SK-N-MC (cell line): ENCODE data around the gene HLA-DQB1.
"Not testable (repeated sequence)": the region's sequence is repeated elsewhere in the genome, so short reads cannot be mapped to it uniquely, and the experiment has no call there.

Experiments used
- DNase-seq: peaks from one replicate; pipeline ENCODE4 v3.0.0-alpha.2; 2011; ENCODE audit warnings: low read depth, low spot score
- H3K27ac ChIP-seq: fragments of 200-600 bp; sonication (generic); 2 replicates; pipeline ENCODE4 v1.5.1; 2016; ENCODE audit warnings: mixed run types
- H3K36me3 ChIP-seq: fragments of 200-600 bp; sonication (generic); 2 replicates; pipeline ENCODE4 v1.6.1; 2017; ENCODE audit warnings: antibody characterized with exemption, low read length, mixed read lengths; ENCODE audit not compliant: insufficient read depth
- H3K4me3 ChIP-seq: fragments of 200-600 bp; sonication (generic); 2 replicates; pipeline ENCODE4 v1.5.1; 2016
- H3K9ac ChIP-seq: fragments of 200-600 bp; sonication (generic); 2 replicates; pipeline ENCODE4 v1.8.0; 2017; ENCODE audit warnings: mixed run types, mixed read lengths; ENCODE audit not compliant: insufficient read length
- H3K9me3 ChIP-seq: fragments of 200-600 bp; sonication (generic); 2 replicates; pipeline ENCODE4 v1.6.1; 2017; ENCODE audit warnings: low read depth, mild to moderate bottlenecking, antibody characterized with exemption, low read length, moderate library complexity, mixed read lengths
- EZH2 ChIP-seq: fragments of 200-600 bp; sonication (generic); IDR thresholded peaks from one replicate; pipeline ENCODE4 v1.6.1; 2017; ENCODE audit warnings: antibody characterized with exemption
- FOXP2 ChIP-seq: optimal IDR thresholded peaks from 2 replicates; pipeline ENCODE3; 2011; ENCODE audit warnings: mild to moderate bottlenecking, moderate library complexity; ENCODE audit not compliant: insufficient read depth; ENCODE audit errors: extremely low read length, control extremely low read depth
- POLR2AphosphoS5 ChIP-seq: IDR thresholded peaks from 2 replicates; pipeline ENCODE4 v1.6.1; 2012; ENCODE audit warnings: mild to moderate bottlenecking, low read depth, low read length, borderline replicate concordance

Gene HLA-DQB1

DNA sequence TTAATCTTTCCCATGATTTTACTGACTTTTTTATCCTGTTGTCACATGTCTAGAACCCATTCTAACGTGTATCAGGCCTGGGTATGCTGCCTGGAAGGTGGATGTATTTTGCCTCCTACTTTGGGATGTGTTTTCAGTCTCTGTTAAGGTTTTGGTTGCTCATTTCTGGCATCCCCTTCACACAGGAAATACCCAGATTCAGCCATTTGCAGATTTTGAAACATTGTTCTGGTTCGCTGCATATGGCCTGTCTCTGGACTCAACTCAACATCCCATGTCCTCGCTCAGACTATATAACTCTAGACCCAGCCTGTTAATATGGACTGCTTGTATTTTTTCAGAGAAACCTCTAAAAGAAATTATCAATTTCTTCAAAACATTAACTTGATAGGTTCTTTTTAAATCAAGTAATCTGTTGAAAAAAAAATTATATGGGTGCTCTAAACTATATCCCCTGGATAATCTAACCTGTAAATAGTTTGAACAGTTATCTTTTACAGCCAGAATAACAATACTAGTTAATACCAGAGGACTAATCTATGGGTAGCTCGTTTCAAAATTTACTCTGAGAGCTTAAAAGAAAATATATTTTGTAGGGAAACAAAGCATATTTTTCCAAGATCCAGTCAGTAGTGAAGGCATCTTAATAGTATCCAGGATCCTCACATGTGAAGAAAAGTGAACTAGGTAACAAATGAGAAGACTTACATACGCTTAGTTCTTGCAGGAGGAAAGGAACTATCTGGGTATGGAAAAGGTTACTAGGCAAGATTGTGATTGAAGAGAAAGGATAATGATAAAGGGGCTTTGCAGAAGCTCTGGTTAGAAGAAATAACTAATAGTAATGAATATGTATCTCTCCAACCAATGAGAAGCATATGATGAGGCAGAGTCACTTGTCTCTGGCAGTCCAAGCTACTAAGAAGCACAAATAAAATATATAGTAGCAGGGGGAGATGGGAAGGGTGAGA, 23.4 kb upstream of the HLA-DQB1 start:
- H3K36me3 ChIP-seq, result no peaks in the 10 kb centered on the region
- H3K4me3 ChIP-seq, result no peak overlapping the region
- no peak overlapping the region for H3K27ac ChIP-seq
- H3K9ac ChIP-seq, result no peak overlapping the region
- no peaks in the 10 kb centered on the region for H3K9me3 ChIP-seq
- TF ChIP-seq FOXP2 (no peak), EZH2 (no peak), POLR2AphosphoS5 (no peak)
- DNase-seq, result no peak

DNA sequence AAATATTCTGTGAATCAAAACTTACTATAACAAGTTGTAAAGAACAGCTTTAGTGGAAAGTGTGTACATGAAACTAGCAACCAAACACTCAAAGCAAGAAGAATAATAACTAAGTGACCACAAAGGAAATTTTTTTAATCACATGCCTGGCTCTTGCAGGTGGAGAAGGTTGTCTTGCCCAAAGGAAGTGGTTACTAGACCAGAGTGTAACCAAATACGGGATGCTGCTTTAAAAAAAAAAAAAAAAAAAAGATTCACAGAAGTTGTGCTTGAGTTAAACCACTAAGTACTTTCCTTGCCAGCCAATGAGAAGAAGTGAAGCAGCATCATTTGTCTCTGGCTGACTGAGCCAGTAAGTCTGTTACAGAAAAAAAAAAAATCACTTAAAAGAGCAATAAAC, 19.1 kb upstream of the HLA-DQB1 start:
- Histone ChIP-seq H3K36me3 (no peaks in the 10 kb centered on the region), H3K27ac (no peak overlapping the region), H3K9me3 (no peaks in the 10 kb centered on the region), H3K9ac (no peak overlapping the region), H3K4me3 (no peak overlapping the region)
- TF ChIP-seq POLR2AphosphoS5 (no peak), FOXP2 (no peak), EZH2 (no peak)
- DNase-seq, result no peak

DNA sequence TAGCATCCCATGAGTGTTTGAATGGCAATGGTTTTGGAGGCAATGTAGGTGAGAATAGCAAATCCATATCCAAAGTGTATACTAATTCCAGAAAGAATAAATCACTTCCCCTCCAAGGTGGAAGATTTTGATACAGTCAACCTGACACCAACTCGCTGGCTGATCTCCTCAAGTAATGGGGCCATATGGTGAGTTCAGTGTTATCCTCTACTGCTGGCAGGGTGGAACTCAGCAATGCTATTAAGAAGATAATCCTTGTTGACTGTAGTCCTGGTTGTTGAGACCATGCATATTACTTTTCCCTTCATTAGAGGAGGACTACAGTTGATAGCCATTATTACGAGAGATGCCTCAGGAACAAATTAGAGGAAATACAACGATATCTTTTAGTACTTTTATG, 17.8 kb upstream of the HLA-DQB1 start:
- Histone ChIP-seq H3K27ac (no peak overlapping the region), H3K9me3 (no peaks in the 10 kb centered on the region), H3K36me3 (no peaks in the 10 kb centered on the region), H3K4me3 (no peak overlapping the region), H3K9ac (no peak overlapping the region)
- TF ChIP-seq POLR2AphosphoS5 (no peak), FOXP2 (no peak), EZH2 (no peak)
- DNase-seq, result no peak

DNA sequence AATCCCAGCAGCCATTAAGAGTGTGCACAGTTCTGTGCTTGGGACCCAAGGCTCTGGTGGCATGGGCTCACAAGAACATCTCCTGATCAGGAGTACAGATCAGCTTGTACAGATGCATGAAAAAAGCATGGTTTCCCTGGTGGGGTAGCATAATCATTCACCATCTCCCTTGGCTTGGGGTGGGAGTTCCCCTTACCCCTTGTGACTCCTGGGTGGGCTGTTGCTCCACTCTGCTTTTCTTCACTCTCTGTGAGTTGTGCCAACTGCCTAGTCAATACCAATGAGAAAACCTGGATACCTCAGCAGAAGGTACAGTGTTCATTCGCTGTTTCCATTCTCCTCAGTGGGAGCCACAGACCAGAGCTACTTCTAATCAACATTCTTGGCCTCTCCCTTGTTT, 13.6 kb upstream of the HLA-DQB1 start:
- no peak overlapping the region for H3K27ac ChIP-seq
- H3K9me3 ChIP-seq, result no peaks in the 10 kb centered on the region
- no peak overlapping the region for H3K9ac ChIP-seq
- no peak overlapping the region for H3K4me3 ChIP-seq
- H3K36me3 ChIP-seq, result no peaks in the 10 kb centered on the region
- TF ChIP-seq FOXP2 (no peak), POLR2AphosphoS5 (no peak), EZH2 (no peak)
- no peak for DNase-seq

DNA sequence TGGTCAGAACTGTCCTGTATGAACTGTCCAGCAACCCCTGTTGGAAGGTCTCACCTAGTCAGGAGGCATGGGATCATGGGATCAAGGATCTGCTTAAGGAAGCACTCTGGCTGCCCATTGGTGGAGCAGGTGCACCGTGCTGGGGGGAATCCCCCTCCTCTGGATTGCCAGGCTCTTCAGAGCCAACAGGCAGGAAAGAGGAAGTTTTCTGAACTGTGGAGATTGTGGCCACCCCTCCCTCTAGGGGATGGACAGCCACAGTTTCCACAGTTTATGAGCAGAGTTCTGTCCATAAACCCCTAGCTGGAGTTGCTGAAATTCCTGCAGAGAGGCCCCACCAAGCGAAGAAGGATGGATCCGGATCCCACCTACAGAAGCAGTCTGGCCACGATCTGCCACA, 13.0 kb upstream of the HLA-DQB1 start:
- Histone ChIP-seq H3K9ac (no peak overlapping the region), H3K27ac (no peak overlapping the region), H3K4me3 (no peak overlapping the region), H3K9me3 (no peaks in the 10 kb centered on the region), H3K36me3 (no peaks in the 10 kb centered on the region)
- no peak for DNase-seq
- TF ChIP-seq POLR2AphosphoS5 (no peak), EZH2 (no peak), FOXP2 (no peak)

DNA sequence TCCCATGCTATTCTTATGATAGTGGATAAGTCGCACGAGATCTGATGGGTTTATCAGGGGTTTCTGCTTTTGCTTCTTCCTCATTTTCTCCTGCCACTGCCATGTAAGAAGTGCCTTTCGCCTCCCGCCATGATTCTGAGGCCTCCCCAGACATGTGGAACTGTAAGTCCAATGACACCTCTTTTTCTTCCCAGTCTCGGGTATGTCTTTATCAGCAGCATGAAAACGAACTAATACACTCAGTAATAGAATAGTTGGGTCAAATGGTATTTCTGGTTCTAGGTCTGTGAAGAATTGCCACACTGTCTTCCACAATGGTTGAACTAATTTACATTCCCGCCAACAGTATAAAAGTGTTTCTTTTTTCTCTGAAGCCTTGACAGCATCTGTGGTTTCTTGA, 7.7 kb upstream of the HLA-DQB1 start:
- not testable (repeated sequence) for H3K9ac ChIP-seq, H3K36me3 ChIP-seq, DNase-seq, H3K4me3 ChIP-seq, H3K27ac ChIP-seq, H3K9me3 ChIP-seq

DNA sequence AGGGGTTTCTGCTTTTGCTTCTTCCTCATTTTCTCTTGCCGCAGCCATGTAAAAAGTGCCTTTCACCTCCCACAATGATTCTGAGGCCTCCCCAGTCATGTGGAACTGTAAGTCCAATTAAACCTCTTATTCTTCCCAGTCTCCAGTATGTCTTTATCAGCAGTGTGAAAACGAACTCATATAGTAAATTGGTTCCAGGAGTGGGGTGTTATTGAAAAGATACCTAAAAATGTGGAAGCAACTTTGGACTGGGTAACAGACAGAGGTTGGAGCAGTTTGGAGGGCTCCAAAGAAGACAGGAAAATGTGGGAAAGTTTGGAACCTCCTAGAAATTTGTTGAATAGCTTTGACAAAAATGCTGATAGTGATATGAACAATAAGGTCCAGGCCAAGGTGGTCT, 5.5 kb upstream of the HLA-DQB1 start:
- not testable (repeated sequence) for H3K4me3 ChIP-seq, DNase-seq, H3K27ac ChIP-seq, H3K9ac ChIP-seq, H3K9me3 ChIP-seq, H3K36me3 ChIP-seq

DNA sequence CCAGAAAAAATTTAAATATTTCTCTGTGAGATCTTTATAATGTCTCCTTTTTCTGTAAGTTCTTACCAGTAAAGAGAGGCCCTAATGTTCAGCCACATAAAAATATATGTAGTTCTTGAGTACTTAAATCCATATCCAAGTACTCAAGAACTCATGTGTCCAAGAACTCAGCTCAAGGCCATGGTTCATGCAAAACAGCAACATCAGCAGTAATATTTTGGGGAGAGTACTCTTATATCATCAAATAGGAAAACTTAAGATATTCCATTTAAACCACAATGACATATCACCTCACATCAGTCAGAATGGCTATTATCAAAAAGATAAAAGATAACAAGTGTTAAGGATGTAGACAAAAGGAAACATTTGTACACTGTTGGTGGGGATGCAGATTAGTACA, 3.4 kb upstream of the HLA-DQB1 start:
- Histone ChIP-seq H3K9ac (no peak overlapping the region), H3K36me3 (no peaks in the 10 kb centered on the region), H3K4me3 (no peak overlapping the region), H3K9me3 (no peaks in the 10 kb centered on the region; the same call in 1 of the 2 replicates), H3K27ac (no peak overlapping the region)
- DNase-seq, result no peak
- TF ChIP-seq FOXP2 (no peak), EZH2 (no peak)

DNA sequence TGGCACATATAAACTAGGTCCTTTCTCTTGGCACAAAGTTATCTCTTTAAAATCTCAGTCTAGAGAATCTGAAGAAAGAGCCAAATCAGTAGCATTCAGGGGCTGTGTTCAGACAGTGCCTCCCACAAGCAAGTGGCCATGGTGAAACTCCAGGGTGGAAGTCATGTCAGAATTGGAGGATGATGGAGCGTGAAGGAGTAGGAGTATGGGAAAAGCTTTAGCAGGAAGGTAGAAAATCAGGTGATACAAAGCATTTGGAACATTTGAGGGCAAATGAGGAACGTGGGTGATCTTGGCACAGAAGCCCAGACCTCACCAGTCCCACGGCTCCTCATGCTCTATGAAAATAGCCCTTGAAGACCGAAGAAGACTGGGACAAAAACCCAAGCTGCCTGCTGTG, 2.8 kb upstream of the HLA-DQB1 start:
- no peaks in the 10 kb centered on the region; the same call in 1 of the 2 replicates for H3K9me3 ChIP-seq
- no peak overlapping the region for H3K27ac ChIP-seq
- no peaks in the 10 kb centered on the region for H3K36me3 ChIP-seq
- H3K4me3 ChIP-seq, result no peak overlapping the region
- TF ChIP-seq FOXP2 (no peak), POLR2AphosphoS5 (no peak), EZH2 (no peak)
- no peak overlapping the region for H3K9ac ChIP-seq
- DNase-seq, result no peak
